Measurements from ENCODE around the gene NCR1.
"Not testable (repeated sequence)": the region's sequence is repeated elsewhere in the genome, so short reads cannot be mapped to it uniquely, and the experiment has no call there.

The NCR1 gene

DNA sequence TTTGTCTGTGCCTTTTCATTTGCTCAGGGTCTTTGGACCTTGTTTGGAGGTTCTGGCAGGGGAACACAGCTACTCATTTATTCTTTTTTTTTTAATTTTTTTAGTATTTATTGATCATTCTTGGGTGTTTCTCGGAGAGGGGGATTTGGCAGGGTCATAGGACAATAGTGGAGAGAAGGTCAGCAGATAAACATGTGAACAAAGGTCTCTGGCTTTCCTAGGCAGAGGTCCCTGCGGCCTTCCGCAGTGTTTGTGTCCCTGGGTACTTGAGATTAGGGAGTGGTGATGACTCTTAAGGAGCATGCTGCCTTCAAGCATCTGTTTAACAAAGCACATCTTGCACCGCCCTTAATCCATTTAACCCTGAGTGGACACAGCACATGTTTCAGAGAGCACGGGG lies 2.0 kb downstream of the NCR1 start:
- not testable (repeated sequence) for DNase-seq

DNA sequence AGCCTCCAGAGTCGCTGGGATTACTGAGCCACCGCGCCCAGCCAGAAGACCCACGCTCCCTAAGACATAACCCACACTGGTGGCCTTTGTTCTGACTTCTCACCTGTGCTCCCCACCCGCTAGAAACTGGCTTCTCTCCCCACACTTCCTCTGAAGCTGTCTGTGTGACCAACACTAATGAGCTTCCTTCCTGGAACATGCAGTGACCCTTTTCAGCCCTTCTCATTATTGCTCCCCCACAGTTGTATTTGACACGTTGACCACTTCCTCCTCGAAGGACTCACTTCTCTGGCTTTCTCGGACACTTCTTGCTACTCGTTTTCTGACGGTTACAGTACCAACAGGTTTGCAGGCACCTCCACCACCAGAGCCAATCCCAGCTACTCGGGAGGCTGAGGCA lies 10.9 kb downstream of the NCR1 start:
- no peak for DNase-seq

GRCh38 chr19:54918499-54918898 lies 12.6 kb downstream of the NCR1 start:
- no peak for DNase-seq

DNA sequence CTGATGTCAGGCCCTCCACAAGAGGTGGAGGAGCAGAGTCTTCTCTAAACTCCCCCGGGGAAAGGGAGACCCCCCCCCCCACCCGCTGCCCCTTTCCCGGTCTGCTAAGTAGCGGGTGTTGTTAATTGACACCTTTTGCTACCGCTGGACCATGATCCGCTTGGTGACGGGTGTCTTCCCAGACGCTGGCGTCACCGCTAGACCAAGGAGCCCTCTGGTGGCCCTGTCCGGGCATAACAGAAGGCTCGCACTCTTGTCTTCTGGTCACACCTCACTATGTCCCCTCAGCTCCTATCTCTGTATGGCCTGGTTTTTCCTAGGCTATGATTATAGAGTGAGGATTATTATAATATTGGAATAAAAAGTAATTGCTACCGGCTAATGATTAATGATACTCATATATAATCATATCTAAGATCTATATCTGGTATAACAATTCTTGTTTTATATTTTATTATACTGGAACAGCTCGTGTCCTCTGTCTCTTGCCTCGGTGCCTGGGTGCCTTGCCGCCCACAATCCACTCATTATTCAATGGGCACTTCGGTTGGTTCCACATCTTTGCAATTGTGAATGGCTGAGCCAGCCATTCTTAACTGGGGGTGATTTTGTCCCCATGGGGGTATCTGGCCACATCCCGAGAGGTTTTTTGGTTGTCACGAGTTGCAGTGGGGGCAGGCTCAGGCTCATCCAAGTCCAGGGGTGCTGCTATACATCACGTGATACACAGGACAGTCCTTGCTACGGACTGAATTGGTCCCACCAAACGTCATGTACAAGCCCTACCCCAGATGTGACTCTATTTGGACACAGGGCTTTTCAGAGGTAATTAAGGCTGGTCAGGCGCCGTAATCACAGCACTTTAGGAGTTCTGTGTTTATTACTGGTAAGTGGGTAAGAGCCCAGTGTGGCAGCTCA lies 14.0 kb downstream of the NCR1 start:
- not testable (repeated sequence) for DNase-seq

- DNase-seq, result no peak
Observed at GRCh38 chr19:54921082-54921481, 15.1 kb downstream of the NCR1 start.

GRCh38 chr19:54923276-54923675 lies 17.3 kb downstream of the NCR1 start:
- no peak for DNase-seq

DNA sequence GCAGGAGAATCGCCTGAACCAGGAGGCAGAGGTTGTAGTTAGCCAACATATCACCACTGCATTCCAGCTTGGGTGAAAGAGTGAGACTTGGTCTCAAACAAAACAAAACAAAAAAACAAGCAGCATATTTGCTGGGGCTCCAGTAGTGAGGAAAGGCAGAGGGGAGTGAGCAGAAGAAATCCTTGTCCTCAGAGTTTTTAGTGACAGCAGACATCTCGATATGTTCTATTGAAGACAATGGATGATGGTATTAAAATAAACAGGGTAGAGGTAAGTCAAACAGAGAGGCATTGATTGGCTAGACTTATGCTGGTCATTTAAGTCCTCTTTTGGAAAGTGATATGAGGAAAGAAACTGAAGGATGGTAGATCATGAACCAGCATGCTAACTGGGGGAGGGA lies 22.4 kb downstream of the NCR1 start:
- DNase-seq, result no peak

DNA sequence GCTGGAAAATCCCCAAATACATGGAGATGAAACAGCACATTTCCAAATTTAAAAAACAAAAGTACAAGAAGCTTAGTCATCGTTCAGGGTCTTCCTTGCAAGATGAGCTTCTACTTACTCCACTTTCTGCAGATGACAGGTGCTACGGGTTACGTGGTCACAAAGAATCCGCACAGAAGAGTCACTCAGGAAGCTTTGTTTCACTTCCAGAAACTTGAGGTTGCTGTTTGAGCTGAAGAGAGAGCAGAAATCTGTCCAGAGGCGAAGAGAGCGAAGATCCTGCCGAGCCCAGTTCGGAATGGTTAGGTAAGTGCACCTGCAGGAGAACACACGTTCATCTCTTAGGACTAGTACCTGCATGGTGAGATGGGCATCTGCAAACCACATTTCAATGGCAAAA lies 32.0 kb downstream of the NCR1 start:
- DNase-seq, result no peak

- no peak for DNase-seq
Observed at GRCh38 chr19:54938906-54939305, 33.0 kb downstream of the NCR1 start.

GRCh38 chr19:54939538-54939937 lies 33.6 kb downstream of the NCR1 start:
- DNase-seq, result not testable (repeated sequence)

DNA sequence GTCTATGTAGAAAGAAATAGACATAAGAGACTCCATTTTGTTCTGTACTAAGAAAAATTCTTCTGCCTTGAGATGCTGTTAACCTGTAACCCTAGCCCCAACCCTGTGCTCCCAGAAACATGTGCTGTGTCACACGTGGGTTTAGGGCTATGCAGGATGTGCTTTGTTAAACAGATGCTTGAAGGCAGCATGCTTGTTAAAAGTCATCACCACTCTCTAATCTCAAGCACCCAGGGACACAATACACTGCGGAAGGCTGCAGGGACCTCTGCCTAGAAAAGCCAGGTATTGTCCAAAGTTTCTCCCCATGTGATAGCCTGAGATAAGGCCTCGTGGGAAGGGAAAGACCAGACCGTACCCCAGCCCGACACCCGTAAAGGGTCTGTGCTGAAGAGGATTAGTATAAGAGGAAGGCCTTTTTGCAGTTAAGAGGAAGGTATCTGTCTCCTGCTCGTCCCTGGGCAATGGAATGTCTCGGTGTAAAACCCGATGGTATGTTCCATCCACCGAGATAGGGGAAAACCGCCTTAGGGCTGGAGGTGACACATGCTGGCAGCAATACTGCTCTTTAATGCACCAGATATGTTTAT lies 37.9 kb downstream of the NCR1 start:
- not testable (repeated sequence) for DNase-seq

GRCh38 chr19:54947381-54947780 lies 41.4 kb downstream of the NCR1 start, which contains the start of gene NLRP7:
Gene NLRP7 (minus strand): TSS chr19:54947530.
- no peak for DNase-seq

GRCh38 chr19:54949412-54949811 lies 43.5 kb downstream of the NCR1 start:
- no peak for DNase-seq

GRCh38 chr19:54950580-54950979 lies 44.6 kb downstream of the NCR1 start:
- not testable (repeated sequence) for DNase-seq

DNA sequence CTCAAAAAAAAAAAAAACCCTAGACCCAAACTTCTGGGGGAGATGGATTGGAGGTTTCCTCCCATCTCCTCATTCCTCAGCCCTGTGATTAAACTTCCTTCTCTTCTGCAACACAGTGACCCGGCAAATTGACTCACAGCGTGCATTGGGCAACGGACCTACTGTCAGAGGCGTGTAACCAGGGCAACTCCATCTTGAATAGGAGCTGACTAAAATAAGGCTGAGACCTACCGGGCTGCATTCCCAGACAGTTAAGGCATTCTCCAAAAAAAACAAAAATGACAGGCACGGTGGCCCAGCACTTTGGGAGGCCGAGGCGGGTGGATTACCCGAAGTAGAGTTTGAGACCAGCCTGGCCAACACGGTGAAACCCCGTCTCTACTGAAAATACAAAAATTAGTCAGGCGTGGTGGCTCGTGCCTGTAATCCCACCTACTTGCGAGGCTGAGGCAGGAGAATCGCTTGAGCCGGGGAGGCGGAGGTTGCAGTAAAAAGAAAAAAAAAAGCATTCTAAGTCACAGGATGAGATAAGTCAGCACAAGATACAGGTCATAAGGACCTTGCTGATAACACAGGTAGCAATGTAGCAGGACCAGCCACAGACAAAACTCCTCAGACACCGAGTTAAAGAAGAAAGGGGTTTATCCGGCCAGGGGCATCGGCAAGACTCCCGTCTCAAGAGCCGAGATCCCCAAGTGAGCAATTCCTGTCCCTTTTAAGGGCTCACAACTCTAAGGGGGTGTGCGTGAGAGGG lies 46.8 kb downstream of the NCR1 start:
- peak; percentile 10 for DNase-seq

- not testable (repeated sequence) for DNase-seq
Observed at GRCh38 chr19:54953345-54953713, 47.4 kb downstream of the NCR1 start.

DNA sequence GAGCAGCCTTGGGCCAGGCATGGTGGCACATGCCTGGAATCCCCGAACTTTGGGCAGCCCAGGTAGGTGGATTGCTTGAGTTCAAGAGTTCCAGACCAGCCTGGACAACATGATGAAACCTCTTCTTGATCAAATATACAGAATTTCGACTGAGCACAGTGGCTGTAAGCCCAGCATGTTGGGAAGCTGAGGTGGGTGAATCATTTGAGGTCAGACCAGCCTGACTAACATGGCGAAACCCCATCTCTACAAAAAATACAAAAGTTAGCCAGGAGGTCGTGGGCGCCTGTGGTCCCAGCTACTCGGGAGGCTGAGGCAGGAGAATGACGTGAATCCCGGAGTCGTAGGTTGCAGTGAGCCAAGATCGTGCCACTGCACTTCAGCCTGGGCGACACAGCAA lies 49.4 kb downstream of the NCR1 start:
- DNase-seq, result no peak

- no peak for DNase-seq
Observed at GRCh38 chr19:54959840-54960239, 53.9 kb downstream of the NCR1 start.
